Vagina (tissue), 2 donors: ENCODE data around the gene MYO3B. TPM values are rescaled to one million over a fixed set of nuclear protein-coding genes. Genes with fewer than 3 reads are reported as not detected.

ENCODE experiments used
- DNase-seq, 2 donors: peaks; one replicate each; pipeline ENCODE4 v3.0.0-alpha.2; 2017; ENCODE audit errors: extremely low spot score in 2 of 2
- H3K27ac ChIP-seq: fragments of 200-600 bp; sonication (generic); one replicate; pipeline ENCODE4 v1.5.1; 2019
- H3K27me3 ChIP-seq: fragments of 200-600 bp; sonication (generic); one replicate; pipeline ENCODE4 v1.5.1; 2019
- H3K36me3 ChIP-seq, 2 donors: fragments of 200-600 bp; sonication (generic); one replicate each; pipeline ENCODE4 v1.5.1; 2017 to 2019
- H3K4me1 ChIP-seq: fragments of 200-600 bp; sonication (generic); one replicate; pipeline ENCODE4 v1.5.1; 2019
- H3K4me3 ChIP-seq, 2 donors: fragments of 200-600 bp; sonication (generic); 1 replicate in 1 of 2; 2 replicates in 1 of 2; pipeline ENCODE4 v1.5.1; 2016 to 2019
- H3K9me3 ChIP-seq: fragments of 200-600 bp; sonication (generic); one replicate; pipeline ENCODE4 v1.5.1; 2019
- CTCF ChIP-seq, 3 experiments: fragments of 450-650 bp in 2 of 3; fragments of 200-600 bp in 1 of 3; sonication (generic) in 1 of 3; IDR thresholded peaks; one replicate each; pipeline ENCODE4 v1.5.1; 2017 to 2019; ENCODE audit warnings: antibody characterized with exemption in 3 of 3, mild to moderate bottlenecking in 2 of 3, moderate library complexity in 2 of 3
- POLR2A ChIP-seq, 2 donors: fragments of 450-650 bp; IDR thresholded peaks; one replicate each; pipeline ENCODE4 v1.6.1; 2017; ENCODE audit warnings: antibody characterized with exemption in 2 of 2, mild to moderate bottlenecking in 2 of 2, moderate library complexity in 2 of 2
- POLR2AphosphoS5 ChIP-seq, 2 donors: sonication (generic); formaldehyde crosslinking; IDR thresholded peaks; one replicate each; pipeline ENCODE4 v1.9.0; 2017; ENCODE audit warnings: antibody characterized with exemption in 2 of 2, mild to moderate bottlenecking in 2 of 2, low read depth in 1 of 2; ENCODE audit not compliant: insufficient read depth in 1 of 2
- intact Hi-C: fragments of 100-400 bp; cut with DNase I; formaldehyde crosslinking; loops from one replicate; pipeline ENCODE4 v1.15.1; 2023
- total RNA-seq: library from RNA; depleted of rRNA; stranded (reverse); fragments of >200 nt; gene quantifications from one replicate; pipeline ENCODE4 v1.2.3, GENCODE V29; 2016

MYO3B gene
- total RNA-seq, result 0.49 TPM

- no peaks in the 10 kb centered on the region for H3K36me3 ChIP-seq
- no peak for DNase-seq
- no peak within 1 kb of the TSS for H3K27ac ChIP-seq
- H3K4me3 ChIP-seq, result no peak within 1 kb of the TSS
- H3K27me3 ChIP-seq, result no peaks in the 10 kb centered on the region
- intact Hi-C loops, result no loop called here
- no peaks in the 10 kb centered on the region for H3K9me3 ChIP-seq
- TF ChIP-seq POLR2AphosphoS5 (IDR thresholded peaks at IDR 0.05; ENCODE audit: insufficient read depth in 1 of 2, low read depth in 1 of 2) (no peak), CTCF (IDR thresholded peaks at IDR 0.05) (no peak), POLR2A (IDR thresholded peaks at IDR 0.05) (no peak)
- no peaks in the 10 kb centered on the region for H3K4me1 ChIP-seq
These were observed at the start of gene MYO3B for GRCh38 chr2:170177950-170178781. TSS of gene MYO3B (plus strand) at chr2:170178147. CDS start at chr2:170178288, 141 bp downstream.

- TF ChIP-seq CTCF (IDR thresholded peaks at IDR 0.05) (no peak), POLR2A (IDR thresholded peaks at IDR 0.05) (no peak), POLR2AphosphoS5 (IDR thresholded peaks at IDR 0.05; ENCODE audit: insufficient read depth in 1 of 2, low read depth in 1 of 2) (no peak)
- H3K36me3 ChIP-seq, result no peaks in the 10 kb centered on the region
These were observed 38.5 kb upstream of the MYO3B start for GRCh38 chr2:170139276-170139967.

GRCh38 chr2:170140561-170140960, 37.4 kb upstream of the MYO3B start:
- TF ChIP-seq POLR2A (IDR thresholded peaks at IDR 0.05) (no peak), POLR2AphosphoS5 (IDR thresholded peaks at IDR 0.05; ENCODE audit: insufficient read depth in 1 of 2, low read depth in 1 of 2) (no peak), CTCF (IDR thresholded peaks at IDR 0.05) (no peak)
- Histone ChIP-seq H3K27me3 (no peaks in the 10 kb centered on the region), H3K9me3 (no peaks in the 10 kb centered on the region), H3K27ac (no peak overlapping the region), H3K36me3 (no peaks in the 10 kb centered on the region), H3K4me1 (no peaks in the 10 kb centered on the region), H3K4me3 (no peak overlapping the region)
- intact Hi-C loops, result no loop called here
- no peak for DNase-seq

More at GRCh38 chr2:170139276-170139967, 38.5 kb upstream of the MYO3B start:
- Histone ChIP-seq H3K27me3 (no peaks in the 10 kb centered on the region), H3K9me3 (no peaks in the 10 kb centered on the region), H3K4me3 (no peak overlapping the region), H3K27ac (no peak overlapping the region), H3K4me1 (no peaks in the 10 kb centered on the region)
- intact Hi-C loops, result no loop called here
- no peak for DNase-seq

GRCh38 chr2:170141865-170142264, 36.1 kb upstream of the MYO3B start:
- TF ChIP-seq CTCF (IDR thresholded peaks at IDR 0.05) (no peak), POLR2AphosphoS5 (IDR thresholded peaks at IDR 0.05; ENCODE audit: insufficient read depth in 1 of 2, low read depth in 1 of 2) (no peak), POLR2A (IDR thresholded peaks at IDR 0.05) (no peak)
- Histone ChIP-seq H3K27me3 (no peaks in the 10 kb centered on the region), H3K36me3 (no peaks in the 10 kb centered on the region), H3K27ac (no peak overlapping the region), H3K4me1 (no peaks in the 10 kb centered on the region), H3K9me3 (no peaks in the 10 kb centered on the region), H3K4me3 (no peak overlapping the region)
- no peak for DNase-seq
- intact Hi-C loops, result no loop called here

- TF ChIP-seq POLR2AphosphoS5 (IDR thresholded peaks at IDR 0.05; ENCODE audit: insufficient read depth in 1 of 2, low read depth in 1 of 2), result no peak
- TF ChIP-seq POLR2A (IDR thresholded peaks at IDR 0.05), result no peak
- TF ChIP-seq CTCF (IDR thresholded peaks at IDR 0.05), result no peak
- Histone ChIP-seq H3K27ac (no peak overlapping the region), H3K4me1 (no peaks in the 10 kb centered on the region), H3K27me3 (no peaks in the 10 kb centered on the region), H3K4me3 (no peak overlapping the region), H3K9me3 (no peaks in the 10 kb centered on the region), H3K36me3 (no peaks in the 10 kb centered on the region)
- DNase-seq, result no peak
- intact Hi-C loops, result no loop called here
These were observed 35.4 kb upstream of the MYO3B start for GRCh38 chr2:170142502-170142901.
